H9 (cell line): ENCODE data around the gene SPHK2. TPM values are rescaled to one million over a fixed set of nuclear protein-coding genes. Genes with fewer than 3 reads are reported as not detected.

ENCODE experiments used
- DNase-seq: peaks from one replicate; pipeline ENCODE4 v3.0.0-alpha.2; 2017
- H2AFZ ChIP-seq: one replicate; pipeline ENCODE4 v1.6.1; 2013; ENCODE audit warnings: mild to moderate bottlenecking, low read length, control low read depth, moderate library complexity
- H2AK5ac ChIP-seq: 2 replicates; pipeline ENCODE4 v1.6.1; 2013; ENCODE audit warnings: low read length, control low read depth, mixed read lengths; ENCODE audit not compliant: insufficient read length
- H2BK120ac ChIP-seq: one replicate; pipeline ENCODE4 v1.6.1; 2013; ENCODE audit warnings: low read depth, mild to moderate bottlenecking, low read length, control low read depth, inconsistent platforms; ENCODE audit not compliant: poor library complexity, severe bottlenecking
- H2BK12ac ChIP-seq: 2 replicates; pipeline ENCODE4 v1.6.1; 2013; ENCODE audit warnings: low read length, control low read depth, mixed read lengths, low read depth; ENCODE audit not compliant: insufficient read length
- H2BK15ac ChIP-seq: 2 replicates; pipeline ENCODE4 v1.6.1; 2013; ENCODE audit warnings: low read depth, low read length, control low read depth
- H2BK20ac ChIP-seq: one replicate; pipeline ENCODE4 v1.6.1; 2013; ENCODE audit warnings: low read depth, mild to moderate bottlenecking, low read length, control low read depth, inconsistent platforms; ENCODE audit not compliant: poor library complexity, severe bottlenecking
- H2BK5ac ChIP-seq: 2 replicates; pipeline ENCODE4 v1.6.1; 2013; ENCODE audit warnings: low read length, control low read depth, mixed read lengths; ENCODE audit not compliant: insufficient read length
- H3K14ac ChIP-seq: 2 replicates; pipeline ENCODE4 v1.6.1; 2013; ENCODE audit warnings: low read length, control low read depth; ENCODE audit not compliant: insufficient read depth
- H3K18ac ChIP-seq: 2 replicates; pipeline ENCODE4 v1.6.1; 2013; ENCODE audit warnings: low read depth, mild to moderate bottlenecking, mixed read lengths, low read length, control low read depth; ENCODE audit not compliant: insufficient read length
- H3K23ac ChIP-seq: 2 replicates; pipeline ENCODE4 v1.6.1; 2013; ENCODE audit warnings: low read length, control low read depth, mixed read lengths, low read depth; ENCODE audit not compliant: insufficient read length
- H3K23me2 ChIP-seq: 2 replicates; pipeline ENCODE4 v1.6.1; 2013; ENCODE audit warnings: low read depth, mild to moderate bottlenecking, mixed read lengths, low read length, control low read depth; ENCODE audit not compliant: insufficient read length, poor library complexity, severe bottlenecking
- H3K27ac ChIP-seq: 2 replicates; pipeline ENCODE4 v1.5.1; 2013; ENCODE audit warnings: low read length, control low read depth, mixed read lengths, low read depth; ENCODE audit not compliant: insufficient read length
- H3K27me3 ChIP-seq: 2 replicates; pipeline ENCODE4 v1.6.1; 2013; ENCODE audit warnings: low read length, control low read depth, inconsistent platforms; ENCODE audit not compliant: insufficient read depth
- H3K4ac ChIP-seq: 2 replicates; pipeline ENCODE4 v1.6.1; 2013; ENCODE audit warnings: low read depth, mild to moderate bottlenecking, control low read depth, inconsistent platforms, low read length, moderate library complexity
- H3K4me1 ChIP-seq: 2 replicates; pipeline ENCODE4 v1.6.1; 2013; ENCODE audit warnings: low read length, control low read depth, inconsistent platforms; ENCODE audit not compliant: insufficient read depth
- H3K4me2 ChIP-seq: 2 replicates; pipeline ENCODE4 v1.6.1; 2013; ENCODE audit warnings: low read length, control low read depth, mixed read lengths; ENCODE audit not compliant: insufficient read length, insufficient read depth
- H3K56ac ChIP-seq: 2 replicates; pipeline ENCODE4 v1.6.1; 2013; ENCODE audit warnings: low read depth, mild to moderate bottlenecking, mixed read lengths, low read length, control low read depth; ENCODE audit not compliant: insufficient read length
- H3K79me1 ChIP-seq: 2 replicates; pipeline ENCODE4 v1.6.1; 2013; ENCODE audit warnings: low read depth, mild to moderate bottlenecking, moderate library complexity, low read length, control low read depth, inconsistent platforms; ENCODE audit not compliant: insufficient read depth, poor library complexity, severe bottlenecking
- H3K79me2 ChIP-seq: 2 replicates; pipeline ENCODE4 v1.6.1; 2013; ENCODE audit warnings: low read length, control low read depth, inconsistent platforms; ENCODE audit not compliant: insufficient read depth
- H3K9ac ChIP-seq: 2 replicates; pipeline ENCODE4 v1.6.1; 2013; ENCODE audit warnings: low read length, control low read depth, mixed read lengths; ENCODE audit not compliant: insufficient read length; ENCODE audit errors: extremely low read depth
- H3K9me3 ChIP-seq: one replicate; pipeline ENCODE4 v1.6.1; 2013; ENCODE audit warnings: low read depth, low read length, inconsistent platforms; ENCODE audit not compliant: control insufficient read depth
- H3T11ph ChIP-seq: one replicate; pipeline ENCODE4 v1.6.1; 2013; ENCODE audit warnings: mild to moderate bottlenecking, low read length, control low read depth, inconsistent platforms
- H4K20me1 ChIP-seq: one replicate; pipeline ENCODE4 v1.6.1; 2013; ENCODE audit not compliant: control insufficient read depth, insufficient read length, insufficient read depth
- H4K5ac ChIP-seq: 2 replicates; pipeline ENCODE4 v1.6.1; 2013; ENCODE audit warnings: low read depth, mild to moderate bottlenecking, mixed read lengths, low read length, control low read depth; ENCODE audit not compliant: insufficient read length
- H4K8ac ChIP-seq: replicated peaks from 2 replicates; pipeline ENCODE4 v1.6.1; 2013; ENCODE audit warnings: low read length, control low read depth, mixed read lengths, low read depth; ENCODE audit not compliant: insufficient read length
- H4K91ac ChIP-seq: 2 replicates; pipeline ENCODE4 v1.6.1; 2013; ENCODE audit warnings: low read depth, mild to moderate bottlenecking, moderate library complexity, mixed read lengths, low read length, control low read depth; ENCODE audit not compliant: insufficient read length
- H3K27ac Mint-ChIP-seq, 3 experiments: 2 replicates in 2 of 3; 3 replicates in 1 of 3; pipeline ENCODE4 v1.8.0; 2020 to 2021; ENCODE audit warnings: mixed read lengths in 3 of 3, mild to moderate bottlenecking in 1 of 3, moderate library complexity in 1 of 3
- H3K27me3 Mint-ChIP-seq: 2 replicates; pipeline ENCODE4 v1.8.0; 2021; ENCODE audit warnings: low read depth, mild to moderate bottlenecking, moderate library complexity, mixed read lengths
- H3K36me3 Mint-ChIP-seq, 3 experiments: 2 replicates in 2 of 3; 3 replicates in 1 of 3; pipeline ENCODE4 v1.8.0; 2020 to 2021; ENCODE audit warnings: low read depth in 3 of 3, mixed read lengths in 3 of 3; ENCODE audit not compliant: insufficient read depth in 1 of 3
- H3K4me1 Mint-ChIP-seq, 2 experiments: 2 replicates each; pipeline ENCODE4 v1.8.0; 2020; ENCODE audit warnings: mixed read lengths in 2 of 2
- H3K4me3 Mint-ChIP-seq, 2 experiments: 2 replicates in 1 of 2; 3 replicates in 1 of 2; pipeline ENCODE4 v1.8.0; 2020 to 2021; ENCODE audit warnings: mild to moderate bottlenecking in 2 of 2, mixed read lengths in 2 of 2, moderate library complexity in 1 of 2
- H3K9me3 Mint-ChIP-seq, 2 experiments: 2 replicates in 1 of 2; 3 replicates in 1 of 2; pipeline ENCODE4 v1.8.0; 2020; ENCODE audit warnings: mild to moderate bottlenecking in 2 of 2, mixed read lengths in 2 of 2, moderate library complexity in 1 of 2
- WGBS: extraction: QIAGEN DNeasy Blood & Tissue Kit; methylation state at CpG from one replicate; pipeline ENCODE4 v1.1.7; 2013; ENCODE audit warnings: missing lambda C conversion rate, low lambda C conversion rate, mixed read lengths; ENCODE audit not compliant: insufficient read length; ENCODE audit errors: extremely low coverage; 5-methylcytosine and 5-hydroxymethylcytosine counted together
- total RNA-seq: library from RNA; stranded (reverse); gene quantifications from 2 replicates; pipeline ENCODE4 v1.2.1, GENCODE V29; 2021
- TF ChIP-seq, protein P1 (sequence below): fragments of 200-600 bp; sonication (generic); conservative IDR thresholded peaks from 3 replicates; pipeline ENCODE4 v1.8.0; 2021; ENCODE audit warnings: antibody characterized with exemption, mild to moderate bottlenecking

SPHK2 gene
- total RNA-seq, 1 experiment from 2014 or later = 57.2 TPM

DNA sequence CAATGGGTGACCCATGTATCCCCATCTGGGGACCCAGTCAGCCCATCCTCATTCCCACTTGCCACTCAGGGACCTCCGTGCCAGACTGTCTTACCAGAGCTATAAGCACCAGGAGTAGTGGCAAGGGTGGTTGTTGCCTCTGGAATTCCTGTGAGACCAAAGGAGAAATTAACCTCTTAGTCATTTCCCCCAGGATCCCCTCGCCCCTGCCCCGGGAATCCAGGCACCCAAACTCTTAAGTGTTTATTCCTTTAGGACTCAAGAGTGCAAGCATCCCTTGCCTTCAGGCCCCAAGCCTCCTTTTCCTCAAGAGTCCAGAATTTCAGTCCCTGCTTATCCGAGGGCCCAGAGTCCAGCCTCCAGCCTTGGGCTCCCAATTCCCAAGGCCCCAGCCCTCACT lies 44.4 kb downstream of the SPHK2 start:
- Histone ChIP-seq H3K14ac (no peak overlapping the region; the same call in 1 of the 2 replicates), H2BK20ac (no peak overlapping the region)
- no CpG with 5 or more reads among the region's 4 CpGs for WGBS

More for the DNA sequence above, 44.4 kb downstream of the SPHK2 start:
- H3K56ac ChIP-seq = no peak overlapping the region
- H3K4me2 ChIP-seq = no peak overlapping the region
- H3K4me1 ChIP-seq = no peaks in the 10 kb centered on the region
- no peak overlapping the region for H2AFZ ChIP-seq
- Mint-ChIP-seq H3K27me3 (peaks cover 12% of the 10 kb centered on the region), H3K36me3 (peaks cover 0 to 6% (median 5%) of the 10 kb centered on the region in 3 experiments; a peak in 2 of 7 replicates), H3K27ac (no peak overlapping the region), H3K9me3 (peaks cover 5 to 7% of the 10 kb centered on the region in 2 experiments; a peak in 4 of 5 replicates), H3K4me1 (0 out of 4 replicates have a peak, but pooled peaks cover 0 to 6% of the 10 kb centered on the region in 2 experiments), H3K4me3 (no peak overlapping the region)
- no peak overlapping the region for H3K9ac ChIP-seq
- H2BK5ac ChIP-seq = no peak overlapping the region
- H4K8ac ChIP-seq = no peak overlapping the region
- no peak overlapping the region for H3K27ac ChIP-seq
- no peak overlapping the region for H2BK120ac ChIP-seq
- no peaks in the 10 kb centered on the region for H3K27me3 ChIP-seq
- no peaks in the 10 kb centered on the region for H4K20me1 ChIP-seq
- no peak overlapping the region for H3K23ac ChIP-seq
- H2BK12ac ChIP-seq = no peak overlapping the region
- TF ChIP-seq, protein P1, sequence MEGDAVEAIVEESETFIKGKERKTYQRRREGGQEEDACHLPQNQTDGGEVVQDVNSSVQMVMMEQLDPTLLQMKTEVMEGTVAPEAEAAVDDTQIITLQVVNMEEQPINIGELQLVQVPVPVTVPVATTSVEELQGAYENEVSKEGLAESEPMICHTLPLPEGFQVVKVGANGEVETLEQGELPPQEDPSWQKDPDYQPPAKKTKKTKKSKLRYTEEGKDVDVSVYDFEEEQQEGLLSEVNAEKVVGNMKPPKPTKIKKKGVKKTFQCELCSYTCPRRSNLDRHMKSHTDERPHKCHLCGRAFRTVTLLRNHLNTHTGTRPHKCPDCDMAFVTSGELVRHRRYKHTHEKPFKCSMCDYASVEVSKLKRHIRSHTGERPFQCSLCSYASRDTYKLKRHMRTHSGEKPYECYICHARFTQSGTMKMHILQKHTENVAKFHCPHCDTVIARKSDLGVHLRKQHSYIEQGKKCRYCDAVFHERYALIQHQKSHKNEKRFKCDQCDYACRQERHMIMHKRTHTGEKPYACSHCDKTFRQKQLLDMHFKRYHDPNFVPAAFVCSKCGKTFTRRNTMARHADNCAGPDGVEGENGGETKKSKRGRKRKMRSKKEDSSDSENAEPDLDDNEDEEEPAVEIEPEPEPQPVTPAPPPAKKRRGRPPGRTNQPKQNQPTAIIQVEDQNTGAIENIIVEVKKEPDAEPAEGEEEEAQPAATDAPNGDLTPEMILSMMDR = no peak
- H3K79me1 ChIP-seq = no peaks in the 10 kb centered on the region
- H2AK5ac ChIP-seq = no peak overlapping the region
- DNase-seq = no peak
- H3T11ph ChIP-seq = no peak overlapping the region
- no peak overlapping the region for H3K4ac ChIP-seq
- no peak overlapping the region for H2BK15ac ChIP-seq
- H3K9me3 ChIP-seq = no peaks in the 10 kb centered on the region
- no peaks in the 10 kb centered on the region for H3K79me2 ChIP-seq
- H3K23me2 ChIP-seq = no peaks in the 10 kb centered on the region
- H3K18ac ChIP-seq = no peak overlapping the region
- no peak overlapping the region for H4K91ac ChIP-seq
- no peak overlapping the region for H4K5ac ChIP-seq
